Adrenal gland (tissue), 12 donors: ENCODE data around the gene PDZRN3. TPM values are rescaled to one million over a fixed set of nuclear protein-coding genes. Genes with fewer than 3 reads are reported as not detected.

Source experiments
- DNase-seq, 7 donors: peaks; one replicate each; pipeline ENCODE4 v3.0.0-alpha.2; 2019 to 2020
- H3K27ac ChIP-seq, 5 donors: fragments of 200-600 bp; sonication (generic) in 4 of 5; 1 replicate in 3 of 5; 2 replicates in 2 of 5; pipeline versions ENCODE4 v1.5.1 to v1.8.0; 2016 to 2020; ENCODE audit warnings: mild to moderate bottlenecking in 1 of 5
- H3K27me3 ChIP-seq: fragments of 200-600 bp; 2 replicates; pipeline ENCODE4 v1.8.0; 2021
- H3K36me3 ChIP-seq, 2 donors: fragments of 200-600 bp; replicated peaks in 1 of 2; 1 replicate in 1 of 2; 2 replicates in 1 of 2; pipeline versions ENCODE4 v1.5.1 to v1.8.0; 2018 to 2022
- H3K4me1 ChIP-seq, 2 donors: fragments of 200-600 bp; replicated peaks in 1 of 2; 1 replicate in 1 of 2; 2 replicates in 1 of 2; pipeline versions ENCODE4 v1.5.1 to v1.8.0; 2018 to 2021
- H3K4me3 ChIP-seq, 4 donors: fragments of 200-600 bp; sonication (generic) in 3 of 4; one replicate each; pipeline ENCODE4 v1.5.1; 2016 to 2018
- H3K9me3 ChIP-seq, 3 donors: fragments of 200-600 bp; sonication (generic) in 1 of 3; replicated peaks in 1 of 3; 1 replicate in 2 of 3; 2 replicates in 1 of 3; pipeline versions ENCODE4 v1.5.1 to v1.8.0; 2016 to 2021
- CTCF ChIP-seq, 6 experiments: fragments of 450-650 bp in 4 of 6; fragments of 200-600 bp in 2 of 6; sonication (generic) in 1 of 6; IDR thresholded peaks; 1 replicate in 5 of 6; 2 replicates in 1 of 6; pipeline versions ENCODE4 v1.5.1 to v1.8.0; 2016 to 2021; ENCODE audit warnings: antibody characterized with exemption in 6 of 6, mild to moderate bottlenecking in 2 of 6, moderate library complexity in 1 of 6
- POLR2A ChIP-seq, 2 donors: fragments of 450-650 bp; IDR thresholded peaks; one replicate each; pipeline ENCODE4 v1.6.1; 2017; ENCODE audit warnings: antibody characterized with exemption in 2 of 2, mild to moderate bottlenecking in 2 of 2, moderate library complexity in 1 of 2
- WGBS, 4 donors: extraction: QIAGEN DNeasy Blood & Tissue Kit in 2 of 4; methylation state at CpG; one replicate each; pipeline versions ENCODE4 v1.1.5 to v1.1.7; 2013 to 2017; 5-methylcytosine and 5-hydroxymethylcytosine counted together
- intact Hi-C, 2 donors: fragments of 100-400 bp; cut with DNase I; formaldehyde crosslinking; loops; one replicate each; pipeline versions ENCODE4 v1.14.1 to v1.15.0; 2022 to 2023
- polyA plus RNA-seq, 3 donors: library from polyadenylated mRNA; stranded (reverse); fragments of 200-250 nt in 2 of 3; fragments of 350-450 nt in 1 of 3; fragmentation: Illumina TruSeq in 1 of 3; extraction: RNeasy Lipid Tissue Mini Kit (QIAGEN cat#74804) in 1 of 3; gene quantifications; one replicate each; pipeline ENCODE4 v1.2.3, GENCODE V29; 2013 to 2014
- total RNA-seq, 9 donors: library from RNA; depleted of rRNA in 4 of 9; stranded (reverse); fragments of >200 nt in 4 of 9; fragments of 120-200 nt in 1 of 9; fragmentation: NEBNext Ultra II Directional in 1 of 9; extraction: Animal tissue kit (Norgen Biotek cat#: 25700) in 1 of 9; gene quantifications; one replicate each; pipeline versions ENCODE4 v1.1.0 to v1.2.4, GENCODE V29; 2013 to 2023
- donor health status: healthy with polysubstance abuse.
- donor health status: Bipolar disorder and iron deficiency.
- donor health status: DM: yes; HTN: yes; CAD: no.
- donor health status: DM: no; HTN: no; CAD: no.
- donor health status: DM: no; HTN: no; CAD: no.
- donor health status: DM: yes; HTN: yes; CAD: no.

PDZRN3 gene
- total and polyA plus RNA-seq, 12 donors = 11.5 to 126 (median 64.1) TPM

- H3K4me1 ChIP-seq = peaks cover 10 to 44% of the 10 kb centered on the region in 2 donors
- DNase-seq = no peak
- H3K4me3 ChIP-seq = no peak overlapping the region
- H3K27me3 ChIP-seq = no peaks in the 10 kb centered on the region
- H3K9me3 ChIP-seq = no peaks in the 10 kb centered on the region
- intact Hi-C loops = no loop called here
- TF ChIP-seq POLR2A (IDR thresholded peaks at IDR 0.05) = no peak
- no peak for TF ChIP-seq CTCF (IDR thresholded peaks at IDR 0.05)
- 88 to 96% (median 90%) methylated on average over 2 of the region's 2 CpGs for WGBS, 4 donors
- no peaks in the 10 kb centered on the region for H3K36me3 ChIP-seq
- peak overlapping the region in 1 of 5 donors; percentile 1 for H3K27ac ChIP-seq
Observed at GRCh38 chr3:73407577-73407976, 217.2 kb downstream of the PDZRN3 start.

GRCh38 chr3:73405853-73406252 lies 218.9 kb downstream of the PDZRN3 start:
- no peaks in the 10 kb centered on the region for H3K36me3 ChIP-seq
- H3K9me3 ChIP-seq = no peaks in the 10 kb centered on the region
- peak in 1 of 7 donors; percentile 19 for DNase-seq
- peaks cover 10 to 50% of the 10 kb centered on the region in 2 donors for H3K4me1 ChIP-seq
- H3K27me3 ChIP-seq = no peaks in the 10 kb centered on the region
- intact Hi-C loops = no loop called here
- 22 to 61% (median 32%) methylated on average over 4 of the region's 4 CpGs for WGBS, 4 donors
- TF ChIP-seq CTCF (IDR thresholded peaks at IDR 0.05) = no peak
- no peak for TF ChIP-seq POLR2A (IDR thresholded peaks at IDR 0.05)
- peak overlapping the region in 1 of 4 donors; percentile 4 for H3K4me3 ChIP-seq
- H3K27ac ChIP-seq = peak overlapping the region in 3 of 5 donors; percentile 35 to 77 (median 50)

GRCh38 chr3:73405000-73405399 lies 219.7 kb downstream of the PDZRN3 start:
- Histone ChIP-seq H3K27me3 (no peaks in the 10 kb centered on the region), H3K27ac (no peak overlapping the region), H3K4me1 (peaks cover 10 to 41% of the 10 kb centered on the region in 2 donors), H3K4me3 (no peak overlapping the region), H3K36me3 (no peaks in the 10 kb centered on the region), H3K9me3 (no peaks in the 10 kb centered on the region)
- whole genome bisulfite sequencing, 4 donors = 81 to 93% (median 83%) methylated on average over 4 of the region's 4 CpGs
- DNase-seq = no peak
- no peak for TF ChIP-seq POLR2A (IDR thresholded peaks at IDR 0.05)
- no peak for TF ChIP-seq CTCF (IDR thresholded peaks at IDR 0.05)
- intact Hi-C loops = no loop called here

- Histone ChIP-seq H3K27me3 (no peaks in the 10 kb centered on the region), H3K4me1 (peaks cover 10 to 37% of the 10 kb centered on the region in 2 donors), H3K4me3 (no peak overlapping the region), H3K36me3 (no peaks in the 10 kb centered on the region), H3K27ac (no peak overlapping the region), H3K9me3 (no peaks in the 10 kb centered on the region)
- TF ChIP-seq POLR2A (IDR thresholded peaks at IDR 0.05) = no peak
- TF ChIP-seq CTCF (IDR thresholded peaks at IDR 0.05) = no peak
- WGBS, 4 donors = 83 to 93% (median 88%) methylated on average over 5 of the region's 5 CpGs
- DNase-seq = no peak
- intact Hi-C loops = no loop called here
Observed at GRCh38 chr3:73404435-73404834, 220.3 kb downstream of the PDZRN3 start.
